ENCODE measurements around the gene SCAF1.
A peak's percentile ranks its signal among the peaks of the same experiment; 100 is the strongest.

The SCAF1 gene, protein sequence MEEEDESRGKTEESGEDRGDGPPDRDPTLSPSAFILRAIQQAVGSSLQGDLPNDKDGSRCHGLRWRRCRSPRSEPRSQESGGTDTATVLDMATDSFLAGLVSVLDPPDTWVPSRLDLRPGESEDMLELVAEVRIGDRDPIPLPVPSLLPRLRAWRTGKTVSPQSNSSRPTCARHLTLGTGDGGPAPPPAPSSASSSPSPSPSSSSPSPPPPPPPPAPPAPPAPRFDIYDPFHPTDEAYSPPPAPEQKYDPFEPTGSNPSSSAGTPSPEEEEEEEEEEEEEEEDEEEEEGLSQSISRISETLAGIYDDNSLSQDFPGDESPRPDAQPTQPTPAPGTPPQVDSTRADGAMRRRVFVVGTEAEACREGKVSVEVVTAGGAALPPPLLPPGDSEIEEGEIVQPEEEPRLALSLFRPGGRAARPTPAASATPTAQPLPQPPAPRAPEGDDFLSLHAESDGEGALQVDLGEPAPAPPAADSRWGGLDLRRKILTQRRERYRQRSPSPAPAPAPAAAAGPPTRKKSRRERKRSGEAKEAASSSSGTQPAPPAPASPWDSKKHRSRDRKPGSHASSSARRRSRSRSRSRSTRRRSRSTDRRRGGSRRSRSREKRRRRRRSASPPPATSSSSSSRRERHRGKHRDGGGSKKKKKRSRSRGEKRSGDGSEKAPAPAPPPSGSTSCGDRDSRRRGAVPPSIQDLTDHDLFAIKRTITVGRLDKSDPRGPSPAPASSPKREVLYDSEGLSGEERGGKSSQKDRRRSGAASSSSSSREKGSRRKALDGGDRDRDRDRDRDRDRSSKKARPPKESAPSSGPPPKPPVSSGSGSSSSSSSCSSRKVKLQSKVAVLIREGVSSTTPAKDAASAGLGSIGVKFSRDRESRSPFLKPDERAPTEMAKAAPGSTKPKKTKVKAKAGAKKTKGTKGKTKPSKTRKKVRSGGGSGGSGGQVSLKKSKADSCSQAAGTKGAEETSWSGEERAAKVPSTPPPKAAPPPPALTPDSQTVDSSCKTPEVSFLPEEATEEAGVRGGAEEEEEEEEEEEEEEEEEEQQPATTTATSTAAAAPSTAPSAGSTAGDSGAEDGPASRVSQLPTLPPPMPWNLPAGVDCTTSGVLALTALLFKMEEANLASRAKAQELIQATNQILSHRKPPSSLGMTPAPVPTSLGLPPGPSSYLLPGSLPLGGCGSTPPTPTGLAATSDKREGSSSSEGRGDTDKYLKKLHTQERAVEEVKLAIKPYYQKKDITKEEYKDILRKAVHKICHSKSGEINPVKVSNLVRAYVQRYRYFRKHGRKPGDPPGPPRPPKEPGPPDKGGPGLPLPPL

DNA sequence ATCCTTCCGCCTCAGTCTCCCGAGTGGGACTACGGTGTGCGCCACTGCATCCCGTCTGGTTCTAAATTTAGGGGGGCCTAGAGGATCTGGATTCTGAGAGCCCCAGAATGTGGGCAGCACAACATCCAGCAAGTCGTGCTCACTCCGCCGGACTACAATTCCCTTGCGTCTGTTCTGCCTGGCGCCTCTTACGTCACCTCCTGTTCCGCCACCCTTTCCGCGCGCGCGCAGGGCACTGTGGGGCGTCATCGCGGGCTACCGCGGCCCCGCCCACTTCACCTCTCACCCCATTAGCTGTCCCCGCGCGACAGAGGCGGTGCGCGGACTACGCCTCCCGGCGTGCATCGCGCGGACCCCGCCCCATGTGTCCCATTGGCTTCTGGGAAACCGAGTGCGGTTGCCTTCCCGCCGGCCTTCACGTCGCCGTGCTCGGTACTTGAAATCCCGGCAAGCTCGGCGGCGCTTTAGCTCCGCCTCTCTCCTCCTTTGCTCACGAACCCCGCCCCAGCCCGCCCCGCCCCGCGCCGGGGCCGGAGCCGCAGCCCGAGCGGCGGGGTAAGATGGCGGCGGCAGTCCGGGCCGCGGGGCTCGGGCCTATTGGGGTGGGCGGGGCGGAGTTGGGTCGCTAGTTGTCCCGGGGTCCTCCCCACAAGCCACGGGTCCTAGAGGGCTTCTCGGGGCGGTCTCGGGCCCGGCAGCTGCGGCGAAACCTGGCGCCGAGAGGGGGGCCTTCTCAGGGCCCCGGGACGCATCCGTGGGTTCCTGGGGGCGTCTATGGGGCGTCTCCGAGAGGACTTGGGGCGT is at the start of gene SCAF1:
Gene SCAF1, plus strand, starts transcription at position 522 of the 804 bp plus-strand sequence. CDS start 2,818 bp downstream, outside the sequence.
- TF ChIP-seq POLR2A (IDR thresholded peaks at IDR 0.05; ENCODE audit: low read length) (peak; percentile 86), GATA1 (IDR thresholded peaks at IDR 0.05; ENCODE audit: low read depth, low read length) (no peak)
- peak; percentile 100 for DNase-seq

DNA sequence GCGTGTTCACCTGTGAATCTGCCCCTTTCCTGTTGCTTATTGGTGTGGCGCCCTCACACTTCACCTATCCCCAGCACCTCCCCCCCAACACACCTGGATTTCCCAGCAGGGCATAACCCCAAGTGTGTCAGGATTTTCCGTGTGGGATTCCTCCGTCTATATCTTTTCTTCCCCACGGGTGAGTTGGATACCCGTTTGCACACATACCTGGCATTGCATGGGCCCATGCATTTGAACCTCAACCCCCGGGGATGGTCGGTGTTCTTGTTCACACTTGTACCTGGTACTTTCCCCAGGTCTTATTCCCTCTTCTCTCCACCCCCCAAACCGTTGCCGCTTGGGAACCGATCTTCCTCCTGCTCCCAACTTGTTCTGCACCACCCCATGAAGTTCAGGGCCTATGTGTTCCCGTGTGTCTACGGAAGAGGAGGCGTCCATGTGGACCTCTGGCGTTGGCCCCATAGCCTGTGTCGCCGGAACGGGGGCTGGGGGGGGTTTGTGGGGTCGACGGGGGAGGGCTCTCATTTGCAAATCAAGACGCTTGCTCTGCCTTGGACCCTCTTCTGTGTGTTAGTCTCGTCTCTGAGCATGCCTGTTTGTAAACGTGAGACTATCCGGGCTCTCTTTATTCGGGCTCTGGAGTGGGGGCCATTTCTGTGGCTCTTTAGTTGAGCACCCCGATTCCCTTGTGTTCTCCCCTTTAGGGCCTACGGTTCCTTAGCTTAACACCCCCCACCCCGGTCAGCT is 49.4 kb upstream of the SCAF1 start:
- DNase-seq, result peak in 1 of 2 experiments; percentile 60
- TF ChIP-seq GATA1 (IDR thresholded peaks at IDR 0.05; ENCODE audit: low read depth, low read length) (no peak), POLR2A (IDR thresholded peaks at IDR 0.05; ENCODE audit: low read length) (no peak)

DNA sequence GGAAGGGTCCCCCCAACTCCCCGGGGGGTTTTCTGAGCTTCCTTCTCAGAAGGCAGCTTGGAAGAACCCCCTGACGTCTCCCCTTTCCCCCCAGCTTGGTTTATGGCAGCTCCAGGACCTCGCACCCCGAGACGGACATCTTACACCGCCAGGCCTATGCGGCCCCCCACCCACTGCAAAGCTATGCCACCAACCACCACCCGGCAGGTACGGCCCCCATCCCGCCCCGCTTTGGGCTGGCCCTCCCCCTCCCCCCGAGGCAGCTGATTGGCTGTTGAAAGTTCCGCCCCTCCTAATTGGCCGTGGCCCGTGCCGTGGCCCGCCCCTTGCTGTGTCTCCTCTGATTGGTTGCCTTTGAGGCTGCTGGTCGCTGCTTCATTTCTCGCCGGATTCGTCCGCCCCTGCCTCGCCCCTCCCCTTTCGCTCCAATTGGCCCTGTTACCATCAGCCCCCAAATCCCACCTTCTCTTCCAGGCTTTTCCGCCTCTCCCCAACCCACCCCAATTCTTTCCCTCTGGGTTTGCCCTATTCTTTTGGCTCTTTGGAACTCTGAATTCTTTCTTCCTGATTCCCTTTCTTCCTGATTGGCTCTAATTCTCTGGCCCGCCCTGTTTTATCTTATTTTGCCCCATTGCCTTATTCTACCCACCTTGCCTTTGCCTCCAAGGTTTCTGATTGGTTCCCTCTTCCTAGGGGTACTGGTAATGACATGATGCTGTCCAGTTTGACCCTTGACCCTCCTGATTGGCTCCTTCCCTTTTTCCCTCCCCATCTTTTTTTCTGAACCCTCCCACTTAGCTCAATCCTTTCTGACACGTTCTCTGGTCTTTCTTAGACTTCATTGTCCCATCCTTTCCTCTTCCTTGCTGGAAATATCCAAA is 48.5 kb upstream of the SCAF1 start:
- peak; percentile 94 to 95 for DNase-seq
- no peak for TF ChIP-seq POLR2A (IDR thresholded peaks at IDR 0.05; ENCODE audit: low read length)
- no peak for TF ChIP-seq GATA1 (IDR thresholded peaks at IDR 0.05; ENCODE audit: low read depth, low read length)

DNA sequence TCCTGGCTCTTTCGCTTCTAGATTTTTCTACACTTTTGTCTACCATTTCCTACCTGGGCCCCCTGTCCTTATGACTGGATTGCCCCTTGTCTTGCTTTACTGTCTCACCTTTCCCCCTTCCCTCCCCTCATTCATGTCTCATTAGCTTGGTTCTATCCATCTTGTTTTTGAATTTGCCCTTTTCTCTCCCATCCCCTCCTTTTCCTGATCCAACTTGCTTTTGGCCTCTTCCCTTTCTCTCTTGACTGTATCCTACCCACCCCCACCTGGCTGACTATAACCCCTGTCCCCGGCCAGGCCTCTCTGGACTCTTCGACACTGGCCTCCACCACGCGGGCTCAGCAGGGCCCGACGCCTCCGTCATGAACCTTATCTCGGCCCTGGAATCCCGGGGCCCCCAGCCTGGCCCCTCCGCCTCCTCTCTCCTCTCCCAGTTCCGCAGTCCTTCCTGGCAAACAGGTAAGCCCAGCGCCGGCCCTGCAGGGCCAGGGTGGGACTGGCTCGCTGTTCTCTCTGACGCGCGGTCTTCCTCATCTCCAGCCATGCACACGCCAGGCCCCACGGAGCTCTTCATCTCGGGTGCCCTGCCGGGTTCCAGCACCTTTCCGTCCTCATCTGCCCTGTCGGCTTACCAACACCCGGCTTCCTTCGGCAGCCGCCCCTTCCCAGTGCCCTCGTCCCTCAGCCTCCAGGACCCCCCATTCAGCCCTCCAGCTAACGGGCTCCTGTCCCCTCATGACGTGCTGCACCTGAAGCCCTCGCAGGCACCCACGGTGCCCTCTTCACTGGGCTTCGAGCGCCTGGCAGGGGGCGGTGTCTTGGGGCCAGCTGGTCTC is 47.6 kb upstream of the SCAF1 start:
- DNase-seq, result no peak
- TF ChIP-seq GATA1 (IDR thresholded peaks at IDR 0.05; ENCODE audit: low read depth, low read length), result no peak
- no peak for TF ChIP-seq POLR2A (IDR thresholded peaks at IDR 0.05; ENCODE audit: low read length)

DNA sequence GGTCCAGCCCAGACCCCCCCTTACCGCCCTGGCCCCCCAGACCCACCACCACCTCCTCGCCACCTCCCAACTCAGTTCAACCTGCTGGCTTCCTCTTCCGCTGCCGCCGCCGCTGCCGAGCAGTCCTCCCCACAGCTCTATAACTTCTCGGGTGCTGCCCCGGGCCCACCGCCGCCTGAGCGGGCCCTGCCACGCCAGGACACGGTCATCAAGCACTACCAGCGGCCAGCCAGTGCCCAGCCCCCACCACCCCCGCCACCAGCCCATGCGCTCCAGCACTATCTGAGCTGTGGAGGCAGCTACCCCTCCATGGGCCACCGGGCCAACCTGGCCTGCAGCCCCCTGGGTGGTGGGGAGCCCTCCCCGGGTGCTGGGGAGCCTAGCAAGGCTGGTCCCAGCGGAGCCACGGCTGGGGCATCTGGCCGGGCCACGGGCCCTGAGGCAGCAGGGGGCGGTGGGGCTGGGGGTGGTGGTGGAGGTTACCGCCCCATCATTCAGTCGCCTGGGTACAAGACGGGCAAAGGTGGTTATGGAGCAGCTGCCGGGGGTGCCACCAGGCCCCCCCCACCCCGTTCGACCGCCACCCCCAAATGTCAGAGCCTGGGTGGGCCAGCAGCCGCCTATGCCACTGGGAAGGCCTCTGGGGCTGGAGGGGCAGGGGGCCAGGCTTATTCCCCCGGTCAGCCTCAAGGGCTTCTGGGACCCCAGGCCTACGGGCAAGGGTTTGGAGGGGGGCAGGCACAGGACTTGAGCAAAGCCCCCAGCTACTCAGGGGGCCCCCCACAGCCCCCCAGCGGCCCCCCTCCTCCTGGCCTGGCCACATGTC is 46.8 kb upstream of the SCAF1 start:
- no peak for DNase-seq
- TF ChIP-seq POLR2A (IDR thresholded peaks at IDR 0.05; ENCODE audit: low read length) (no peak), GATA1 (IDR thresholded peaks at IDR 0.05; ENCODE audit: low read depth, low read length) (no peak)

DNA sequence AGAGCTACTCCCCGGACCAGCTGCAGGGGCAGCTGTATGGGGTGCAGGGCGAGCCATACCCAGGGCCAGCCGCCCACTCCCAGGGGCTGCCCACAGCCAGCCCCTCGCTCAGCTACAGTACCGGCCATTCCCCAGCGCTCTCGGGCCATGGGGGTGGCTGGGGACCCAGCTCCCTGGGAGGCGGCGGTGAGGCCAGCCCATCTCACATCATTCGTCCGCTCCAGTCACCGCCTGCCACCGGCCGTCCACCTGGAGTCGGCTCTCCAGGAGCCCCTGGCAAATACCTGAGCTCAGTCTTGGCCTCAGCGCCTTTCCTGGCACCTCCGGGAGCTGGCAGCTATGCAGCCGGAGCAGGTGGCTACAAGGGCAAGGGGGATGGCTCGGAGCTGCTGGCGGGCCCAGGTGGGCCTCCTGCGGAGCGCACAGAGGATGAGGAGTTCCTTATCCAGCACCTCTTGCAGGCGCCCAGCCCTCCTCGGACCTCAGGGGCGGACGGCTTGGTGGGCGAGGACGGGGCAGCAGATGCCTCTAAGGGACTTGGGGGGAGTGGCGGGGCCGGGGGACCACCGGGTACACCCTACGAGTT is 46.1 kb upstream of the SCAF1 start:
- TF ChIP-seq GATA1 (IDR thresholded peaks at IDR 0.05; ENCODE audit: low read depth, low read length) (no peak), POLR2A (IDR thresholded peaks at IDR 0.05; ENCODE audit: low read length) (no peak)
- no peak for DNase-seq

DNA sequence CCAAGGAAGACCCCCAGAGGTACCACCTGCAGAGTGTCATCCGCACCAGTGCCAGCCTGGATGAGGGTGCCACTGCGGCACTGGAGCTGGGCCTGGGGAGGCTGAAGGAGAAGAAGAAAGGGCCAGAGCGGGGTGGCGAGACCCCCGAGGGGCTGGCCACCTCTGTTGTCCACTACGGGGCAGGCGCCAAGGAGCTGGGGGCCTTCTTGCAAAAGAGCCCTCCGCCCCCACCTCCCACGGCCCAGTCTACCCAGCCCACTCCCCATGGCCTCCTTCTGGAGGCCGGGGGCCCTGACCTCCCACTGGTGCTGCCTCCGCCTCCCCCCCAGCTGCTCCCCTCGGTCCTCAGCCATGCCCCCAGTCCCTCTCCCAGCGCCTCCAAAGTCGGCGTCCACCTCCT is 45.6 kb upstream of the SCAF1 start:
- TF ChIP-seq POLR2A (IDR thresholded peaks at IDR 0.05; ENCODE audit: low read length) (no peak), GATA1 (IDR thresholded peaks at IDR 0.05; ENCODE audit: low read depth, low read length) (no peak)
- no peak for DNase-seq

DNA sequence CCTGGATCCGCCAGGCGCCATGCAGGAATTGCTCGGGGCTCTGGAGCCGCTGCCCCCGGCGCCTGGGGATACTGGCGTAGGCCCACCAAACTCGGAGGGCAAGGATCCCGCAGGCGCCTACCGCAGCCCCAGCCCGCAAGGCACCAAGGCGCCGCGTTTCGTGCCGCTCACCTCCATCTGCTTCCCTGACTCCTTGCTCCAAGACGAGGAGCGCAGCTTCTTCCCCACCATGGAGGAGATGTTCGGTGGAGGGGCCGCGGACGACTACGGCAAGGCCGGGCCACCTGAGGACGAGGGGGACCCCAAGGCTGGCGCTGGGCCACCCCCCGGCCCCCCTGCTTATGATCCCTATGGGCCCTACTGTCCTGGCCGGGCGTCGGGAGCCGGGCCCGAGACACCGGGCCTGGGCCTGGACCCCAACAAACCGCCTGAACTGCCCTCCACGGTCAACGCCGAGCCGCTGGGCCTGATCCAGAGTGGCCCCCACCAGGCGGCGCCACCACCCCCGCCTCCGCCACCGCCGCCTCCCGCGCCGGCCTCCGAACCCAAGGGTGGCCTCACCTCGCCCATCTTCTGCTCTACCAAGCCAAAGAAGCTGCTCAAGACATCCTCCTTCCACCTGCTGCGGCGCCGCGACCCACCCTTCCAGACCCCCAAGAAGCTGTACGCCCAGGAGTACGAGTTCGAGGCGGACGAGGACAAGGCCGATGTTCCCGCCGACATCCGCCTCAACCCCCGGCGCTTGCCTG is 44.9 kb upstream of the SCAF1 start:
- no peak for TF ChIP-seq POLR2A (IDR thresholded peaks at IDR 0.05; ENCODE audit: low read length)
- TF ChIP-seq GATA1 (IDR thresholded peaks at IDR 0.05; ENCODE audit: low read depth, low read length), result no peak
- DNase-seq, result no peak

DNA sequence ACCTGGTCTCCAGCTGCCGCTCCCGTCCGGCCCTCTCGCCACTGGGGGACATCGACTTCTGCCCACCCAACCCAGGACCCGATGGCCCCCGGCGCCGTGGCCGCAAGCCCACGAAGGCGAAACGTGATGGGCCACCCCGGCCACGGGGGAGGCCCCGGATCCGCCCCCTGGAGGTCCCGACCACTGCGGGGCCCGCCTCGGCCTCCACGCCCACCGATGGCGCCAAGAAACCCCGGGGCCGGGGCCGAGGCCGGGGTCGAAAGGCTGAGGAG is 44.4 kb upstream of the SCAF1 start:
- TF ChIP-seq GATA1 (IDR thresholded peaks at IDR 0.05; ENCODE audit: low read depth, low read length), result no peak
- no peak for TF ChIP-seq POLR2A (IDR thresholded peaks at IDR 0.05; ENCODE audit: low read length)

More for the DNA sequence above, 44.4 kb upstream of the SCAF1 start:
- DNase-seq, result no peak
